OCI-LY1 (cell line): Measurements from ENCODE around the gene FAM13C.
A peak's percentile ranks its signal among the peaks of the same experiment; 100 is the strongest.

Experiments
- H2AFZ ChIP-seq: fragments of 200-600 bp; sonication (generic), shearing (Covaris generic); 2 replicates; pipeline ENCODE4 v1.6.0; 2014; ENCODE audit warnings: antibody characterized with exemption, mild to moderate bottlenecking, low read length
- H3F3A ChIP-seq: fragments of 200-600 bp; sonication (generic), shearing (Covaris generic); 2 replicates; pipeline ENCODE4 v1.6.0; 2014; ENCODE audit warnings: mild to moderate bottlenecking, antibody characterized with exemption, low read length, moderate library complexity; ENCODE audit not compliant: insufficient read depth
- H3K27ac ChIP-seq: fragments of 200-600 bp; sonication (generic); 2 replicates; pipeline ENCODE4 v1.5.1; 2014; ENCODE audit warnings: low read length, mixed run types, mild to moderate bottlenecking, low read depth; ENCODE audit not compliant: poor library complexity, severe bottlenecking
- H3K27me3 ChIP-seq: fragments of 200-600 bp; sonication (generic); 2 replicates; pipeline ENCODE4 v1.6.0; 2014; ENCODE audit warnings: antibody characterized with exemption, mild to moderate bottlenecking, low read length, moderate library complexity; ENCODE audit not compliant: insufficient read depth
- H3K36me3 ChIP-seq: fragments of 200-600 bp; sonication (generic); 2 replicates; pipeline ENCODE4 v1.6.1; 2014; ENCODE audit warnings: mild to moderate bottlenecking, antibody characterized with exemption, low read length, moderate library complexity, mixed read lengths; ENCODE audit not compliant: insufficient read depth
- H3K4me1 ChIP-seq: fragments of 200-600 bp; sonication (generic); 2 replicates; pipeline ENCODE4 v1.5.1; 2014; ENCODE audit warnings: mild to moderate bottlenecking, low read length, moderate library complexity; ENCODE audit not compliant: insufficient read depth, severe bottlenecking
- H3K4me2 ChIP-seq: fragments of 200-600 bp; sonication (generic), shearing (Covaris generic); 2 replicates; pipeline ENCODE4 v1.6.1; 2014; ENCODE audit warnings: low read length
- H3K4me3 ChIP-seq: fragments of 200-600 bp; sonication (generic); 2 replicates; pipeline ENCODE4 v1.5.1; 2014; ENCODE audit warnings: low read length, low read depth, mild to moderate bottlenecking, mixed read lengths; ENCODE audit not compliant: poor library complexity, severe bottlenecking
- H3K79me2 ChIP-seq: fragments of 200-600 bp; shearing (Covaris generic); 2 replicates; pipeline ENCODE4 v1.6.1; 2016; ENCODE audit warnings: mixed run types, low read length, mixed read lengths; ENCODE audit not compliant: insufficient read depth
- H3K9ac ChIP-seq: fragments of 200-600 bp; sonication (generic), shearing (Covaris generic); 2 replicates; pipeline ENCODE4 v1.6.1; 2014; ENCODE audit warnings: mild to moderate bottlenecking, low read length, mixed read lengths
- H3K9me2 ChIP-seq: fragments of 200-600 bp; sonication (generic), shearing (Covaris generic); 2 replicates; pipeline ENCODE4 v1.6.1; 2014; ENCODE audit warnings: low read depth, mild to moderate bottlenecking, low read length, mixed read lengths
- H3K9me3 ChIP-seq: fragments of 200-600 bp; shearing (Covaris generic); 2 replicates; pipeline ENCODE4 v1.6.1; 2014; ENCODE audit warnings: low read length, mixed read lengths
- H4K20me1 ChIP-seq: fragments of 200-600 bp; sonication (generic), shearing (Covaris generic); 2 replicates; pipeline ENCODE4 v1.6.0; 2016; ENCODE audit warnings: mild to moderate bottlenecking, low read length; ENCODE audit not compliant: insufficient read depth
- CTCF ChIP-seq: fragments of 200-600 bp; sonication (generic), shearing (Covaris generic); IDR thresholded peaks from 2 replicates; pipeline ENCODE4 v1.5.1; 2017; ENCODE audit warnings: mild to moderate bottlenecking, antibody characterized with exemption, low read length, moderate library complexity, mixed read lengths
- EZH2 ChIP-seq: fragments of 200-600 bp; sonication (generic), shearing (Covaris generic); IDR thresholded peaks from 2 replicates; pipeline ENCODE4 v1.8.0; 2017; ENCODE audit warnings: borderline replicate concordance, mixed run types, mild to moderate bottlenecking, antibody characterized with exemption, low read length, moderate library complexity, mixed read lengths

Gene FAM13C

GRCh38 chr10:59388671-59388976 lies 26.3 kb upstream of the FAM13C start:
- H3K36me3 ChIP-seq: no peaks in the 10 kb centered on the region
- H3K4me2 ChIP-seq: no peak overlapping the region
- H3K9ac ChIP-seq: no peak overlapping the region
- H3K4me1 ChIP-seq: no peaks in the 10 kb centered on the region
- no peak overlapping the region for H3K4me3 ChIP-seq
- H3K79me2 ChIP-seq: no peaks in the 10 kb centered on the region
- no peak overlapping the region for H2AFZ ChIP-seq
- H3K9me2 ChIP-seq: no peaks in the 10 kb centered on the region
- H3F3A ChIP-seq: no peaks in the 10 kb centered on the region
- no peak for TF ChIP-seq EZH2
- 0 out of 2 replicates have a peak, but pooled peaks have one; percentile 12 for TF ChIP-seq CTCF
- H3K27me3 ChIP-seq: no peaks in the 10 kb centered on the region
- no peak overlapping the region for H3K27ac ChIP-seq
- no peaks in the 10 kb centered on the region for H3K9me3 ChIP-seq
- H4K20me1 ChIP-seq: no peaks in the 10 kb centered on the region

GRCh38 chr10:59387951-59388670 lies 25.8 kb upstream of the FAM13C start:
- Histone ChIP-seq H3K9me3 (no peaks in the 10 kb centered on the region), H3K9me2 (no peaks in the 10 kb centered on the region), H3K4me1 (no peaks in the 10 kb centered on the region), H3K27ac (no peak overlapping the region), H3K36me3 (no peaks in the 10 kb centered on the region), H4K20me1 (no peaks in the 10 kb centered on the region), H2AFZ (no peak overlapping the region), H3K9ac (no peak overlapping the region), H3K4me3 (no peak overlapping the region), H3F3A (no peaks in the 10 kb centered on the region), H3K27me3 (no peaks in the 10 kb centered on the region), H3K4me2 (no peak overlapping the region), H3K79me2 (no peaks in the 10 kb centered on the region)
- TF ChIP-seq CTCF (no peak), EZH2 (no peak)

GRCh38 chr10:59384761-59385160 lies 22.4 kb upstream of the FAM13C start:
- H3K79me2 ChIP-seq: no peaks in the 10 kb centered on the region
- no peaks in the 10 kb centered on the region for H3K27me3 ChIP-seq
- H2AFZ ChIP-seq: no peak overlapping the region
- H3K9ac ChIP-seq: no peak overlapping the region
- H3K4me2 ChIP-seq: no peak overlapping the region
- no peaks in the 10 kb centered on the region for H3K9me2 ChIP-seq
- H3K9me3 ChIP-seq: no peaks in the 10 kb centered on the region
- no peaks in the 10 kb centered on the region for H4K20me1 ChIP-seq
- no peak overlapping the region for H3K27ac ChIP-seq
- no peaks in the 10 kb centered on the region for H3K36me3 ChIP-seq
- H3K4me1 ChIP-seq: no peaks in the 10 kb centered on the region
- TF ChIP-seq CTCF (no peak), EZH2 (no peak)
- H3F3A ChIP-seq: no peaks in the 10 kb centered on the region
- no peak overlapping the region for H3K4me3 ChIP-seq
